Stimulated activated CD4-positive, alpha-beta T cell treated with anti-CD3 and anti-CD28 coated beads, Interleukin-15, amount 100 ng/mL, for 1 hour (primary cell): ENCODE measurements around the gene KITLG.
"Not testable (repeated sequence)": the region's sequence is repeated elsewhere in the genome, so short reads cannot be mapped to it uniquely, and the experiment has no call there.

Experiments
- DNase-seq, 2 donors: peaks; one replicate each; pipeline ENCODE4 v3.0.0-alpha.2; 2020; ENCODE audit warnings: low read depth in 1 of 2, low spot score in 1 of 2

The KITLG gene

GRCh38 chr12:88544991-88545980, 35.0 kb downstream of the KITLG start:
- DNase-seq, result no peak

GRCh38 chr12:88539893-88540292, 40.4 kb downstream of the KITLG start:
- no peak for DNase-seq

- DNase-seq, result no peak
Measured at GRCh38 chr12:88538697-88539096, 41.6 kb downstream of the KITLG start.

- DNase-seq, result no peak
Measured at GRCh38 chr12:88538250-88538649, 42.0 kb downstream of the KITLG start.

- no peak for DNase-seq
Measured at GRCh38 chr12:88530868-88531267, 49.4 kb downstream of the KITLG start.

GRCh38 chr12:88529531-88530488, 50.5 kb downstream of the KITLG start:
- DNase-seq, result no peak

- no peak for DNase-seq
Measured at GRCh38 chr12:88522961-88523360, 57.3 kb downstream of the KITLG start.

- DNase-seq, result no peak
Measured at GRCh38 chr12:88520436-88520820, 59.8 kb downstream of the KITLG start.

GRCh38 chr12:88519802-88520435, 60.4 kb downstream of the KITLG start:
- DNase-seq, result no peak

- DNase-seq, result no peak
Measured at GRCh38 chr12:88518863-88519403, 61.3 kb downstream of the KITLG start.

GRCh38 chr12:88516811-88517210, 63.5 kb downstream of the KITLG start:
- no peak for DNase-seq

- no peak for DNase-seq
Measured at GRCh38 chr12:88510843-88511242, 69.4 kb downstream of the KITLG start.

GRCh38 chr12:88509851-88510250, 70.4 kb downstream of the KITLG start:
- no peak for DNase-seq

GRCh38 chr12:88509347-88509746, 70.9 kb downstream of the KITLG start:
- no peak for DNase-seq

GRCh38 chr12:88507851-88508250, 72.4 kb downstream of the KITLG start:
- DNase-seq, result not testable (repeated sequence)

- no peak for DNase-seq
Measured at GRCh38 chr12:88507270-88507669, 73.0 kb downstream of the KITLG start.

GRCh38 chr12:88505696-88506095, 74.6 kb downstream of the KITLG start:
- no peak for DNase-seq

GRCh38 chr12:88503281-88503703, 77.0 kb downstream of the KITLG start:
- no peak for DNase-seq

GRCh38 chr12:88501972-88502938, 78.0 kb downstream of the KITLG start:
- no peak for DNase-seq

GRCh38 chr12:88496891-88497371, 83.3 kb downstream of the KITLG start:
- no peak for DNase-seq
